ENCODE results near the gene PNPLA3. TPM values are rescaled to one million over a fixed set of nuclear protein-coding genes. Genes with fewer than 3 reads are reported as not detected.

The PNPLA3 gene
- total RNA-seq, 1 experiment from 2014 or later, result 19.8 TPM

DNA sequence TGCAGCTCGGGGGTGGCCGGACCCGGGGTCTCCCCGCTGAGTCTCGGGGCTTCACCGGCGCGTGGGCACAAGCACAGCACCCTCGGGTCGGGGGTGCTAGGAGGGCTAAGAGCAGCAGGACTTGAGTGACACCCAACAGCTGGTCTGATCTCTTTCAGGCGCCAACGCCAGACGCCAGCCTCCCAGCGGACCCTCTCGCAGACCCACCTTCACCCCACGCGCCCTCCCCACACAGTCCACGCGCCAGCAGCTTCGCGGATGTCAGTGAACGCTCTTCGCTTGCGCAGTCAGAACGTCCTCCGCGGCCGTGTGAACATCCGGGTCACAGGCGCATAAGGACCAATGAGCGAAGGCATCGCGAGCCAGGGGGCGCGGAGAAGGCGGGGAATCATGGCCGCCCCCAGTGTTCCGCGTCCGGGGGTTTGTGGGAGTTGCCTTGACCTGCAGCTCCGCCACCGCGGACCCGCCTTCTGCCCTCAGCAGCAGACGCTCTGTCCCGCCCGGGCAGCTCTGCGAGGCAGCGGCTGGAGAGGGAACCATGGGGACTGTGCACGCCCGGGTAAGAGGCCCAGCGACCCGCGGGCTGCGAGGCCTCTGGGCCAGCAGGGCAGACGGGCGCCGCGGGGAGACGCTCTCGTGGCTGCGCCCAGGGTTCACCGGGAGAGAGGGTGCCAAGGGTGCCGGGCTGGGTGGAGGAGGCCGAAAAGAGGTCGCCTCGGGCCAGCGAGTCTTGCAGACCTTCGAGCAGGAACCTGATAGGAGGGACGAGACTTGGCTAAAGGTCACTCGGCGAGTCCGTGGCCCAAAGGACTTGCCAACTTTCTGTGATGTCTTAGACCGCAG is 31.7 kb downstream of the PNPLA3 start, which contains the start of gene SAMM50:
SAMM50 (plus strand) TSS at position 403 of the 843 bp plus-strand sequence; CDS start at position 539, 136 bp downstream.
- no peaks in the 10 kb centered on the region for H3K27me3 Mint-ChIP-seq (ENCODE audit: low read depth)
- CTCF ChIA-PET, result interaction anchor here (1.0 to 2.0 kb wide), 5 partner anchors 9 to 672 kb away, joined by 3 to 15 read pairs (median 5); no protein-coding TSS in a partner anchor
- H3K36me3 Mint-ChIP-seq, result no peaks in the 10 kb centered on the region
- peak within 1 kb of the TSS; percentile 89 for H3K27ac Mint-ChIP-seq
- peak within 1 kb of the TSS; percentile 95 for H3K4me3 Mint-ChIP-seq
- POLR2A ChIA-PET, result interaction anchor here (0.9 kb wide), 1 partner anchor 31 kb away, joined by 3 read pairs; the partner anchor contains the start of gene PNPLA3
- DNase-seq (ENCODE audit: low spot score) (peak; percentile 91), ATAC-seq (peak; percentile 88)
- peaks cover 29% of the 10 kb centered on the region for H3K4me1 Mint-ChIP-seq
- H3K9me3 Mint-ChIP-seq, result no peaks in the 10 kb centered on the region
- TF ChIP-seq RELA (CRISPR knock-in tag; IDR thresholded peaks at IDR 0.05; ENCODE audit: borderline replicate concordance) (no peak), CBFB (CRISPR knock-in tag; IDR thresholded peaks at IDR 0.05; ENCODE audit: low read depth) (peak; percentile 90; the same call in 1 of the 2 replicates), SP1 (CRISPR knock-in tag; conservative IDR thresholded peaks at IDR 0.05) (peak; percentile 94), TEAD1 (CRISPR knock-in tag; IDR thresholded peaks at IDR 0.05) (peak; percentile 55), NFE2L1 (CRISPR knock-in tag; IDR thresholded peaks at IDR 0.05) (peak; percentile 83), ESRRA (CRISPR knock-in tag; IDR thresholded peaks at IDR 0.05; ENCODE audit: borderline replicate concordance) (no peak), ZNF138 (CRISPR knock-in tag; conservative IDR thresholded peaks at IDR 0.05) (peak; percentile 87), CREM (CRISPR knock-in tag; IDR thresholded peaks at IDR 0.05) (peak; percentile 67; the same call in 1 of the 2 replicates), FOXK1 (CRISPR knock-in tag; IDR thresholded peaks at IDR 0.05) (peak; percentile 96), TEAD4 (CRISPR knock-in tag; IDR thresholded peaks at IDR 0.05) (peak; percentile 56; the same call in 1 of the 2 replicates), MYBL2 (CRISPR knock-in tag; IDR thresholded peaks at IDR 0.05) (peak; percentile 65; the same call in 1 of the 2 replicates), FOXP1 (CRISPR knock-in tag; IDR thresholded peaks at IDR 0.05; ENCODE audit: borderline replicate concordance) (peak; percentile 85), ZBTB21 (CRISPR knock-in tag; IDR thresholded peaks at IDR 0.05; ENCODE audit: borderline replicate concordance) (peak; percentile 90), ARID4B (CRISPR knock-in tag; IDR thresholded peaks at IDR 0.05; ENCODE audit: borderline replicate concordance) (0 out of 2 replicates have a peak, but pooled peaks have one; percentile 79), NR2C2 (CRISPR knock-in tag; IDR thresholded peaks at IDR 0.05) (peak; percentile 80), ZNF263 (CRISPR knock-in tag; IDR thresholded peaks at IDR 0.05; ENCODE audit: low read depth) (no peak), GABPB1 (CRISPR knock-in tag; IDR thresholded peaks at IDR 0.05) (peak; percentile 58), ZNF425 (CRISPR knock-in tag; conservative IDR thresholded peaks at IDR 0.05) (no peak), GTF2I (CRISPR knock-in tag; conservative IDR thresholded peaks at IDR 0.05) (no peak), JAZF1 (CRISPR knock-in tag; IDR thresholded peaks at IDR 0.05) (no peak), NR3C1 (CRISPR knock-in tag; conservative IDR thresholded peaks at IDR 0.05; ENCODE audit: low read depth) (0 out of 2 replicates have a peak, but pooled peaks have one; percentile 78), SOX15 (CRISPR knock-in tag; IDR thresholded peaks at IDR 0.05) (no peak)
- TF ChIP-seq, protein P1, sequence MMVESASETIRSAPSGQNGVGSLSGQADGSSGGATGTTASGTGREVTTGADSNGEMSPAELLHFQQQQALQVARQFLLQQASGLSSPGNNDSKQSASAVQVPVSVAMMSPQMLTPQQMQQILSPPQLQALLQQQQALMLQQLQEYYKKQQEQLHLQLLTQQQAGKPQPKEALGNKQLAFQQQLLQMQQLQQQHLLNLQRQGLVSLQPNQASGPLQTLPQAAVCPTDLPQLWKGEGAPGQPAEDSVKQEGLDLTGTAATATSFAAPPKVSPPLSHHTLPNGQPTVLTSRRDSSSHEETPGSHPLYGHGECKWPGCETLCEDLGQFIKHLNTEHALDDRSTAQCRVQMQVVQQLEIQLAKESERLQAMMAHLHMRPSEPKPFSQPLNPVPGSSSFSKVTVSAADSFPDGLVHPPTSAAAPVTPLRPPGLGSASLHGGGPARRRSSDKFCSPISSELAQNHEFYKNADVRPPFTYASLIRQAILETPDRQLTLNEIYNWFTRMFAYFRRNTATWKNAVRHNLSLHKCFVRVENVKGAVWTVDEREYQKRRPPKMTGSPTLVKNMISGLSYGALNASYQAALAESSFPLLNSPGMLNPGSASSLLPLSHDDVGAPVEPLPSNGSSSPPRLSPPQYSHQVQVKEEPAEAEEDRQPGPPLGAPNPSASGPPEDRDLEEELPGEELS (CRISPR knock-in tag; IDR thresholded peaks at IDR 0.05), result no peak; the same call in none of the 2 replicates
- TF ChIP-seq, protein P2, sequence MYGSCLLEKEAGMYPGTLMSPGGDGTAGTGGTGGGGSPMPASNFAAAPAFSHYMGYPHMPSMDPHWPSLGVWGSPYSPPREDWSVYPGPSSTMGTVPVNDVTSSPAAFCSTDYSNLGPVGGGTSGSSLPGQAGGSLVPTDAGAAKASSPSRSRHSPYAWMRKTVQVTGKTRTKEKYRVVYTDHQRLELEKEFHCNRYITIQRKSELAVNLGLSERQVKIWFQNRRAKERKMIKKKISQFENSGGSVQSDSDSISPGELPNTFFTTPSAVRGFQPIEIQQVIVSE (CRISPR knock-in tag; IDR thresholded peaks at IDR 0.05; ENCODE audit: borderline replicate concordance), result no peak
- TF ChIP-seq, protein P3, sequence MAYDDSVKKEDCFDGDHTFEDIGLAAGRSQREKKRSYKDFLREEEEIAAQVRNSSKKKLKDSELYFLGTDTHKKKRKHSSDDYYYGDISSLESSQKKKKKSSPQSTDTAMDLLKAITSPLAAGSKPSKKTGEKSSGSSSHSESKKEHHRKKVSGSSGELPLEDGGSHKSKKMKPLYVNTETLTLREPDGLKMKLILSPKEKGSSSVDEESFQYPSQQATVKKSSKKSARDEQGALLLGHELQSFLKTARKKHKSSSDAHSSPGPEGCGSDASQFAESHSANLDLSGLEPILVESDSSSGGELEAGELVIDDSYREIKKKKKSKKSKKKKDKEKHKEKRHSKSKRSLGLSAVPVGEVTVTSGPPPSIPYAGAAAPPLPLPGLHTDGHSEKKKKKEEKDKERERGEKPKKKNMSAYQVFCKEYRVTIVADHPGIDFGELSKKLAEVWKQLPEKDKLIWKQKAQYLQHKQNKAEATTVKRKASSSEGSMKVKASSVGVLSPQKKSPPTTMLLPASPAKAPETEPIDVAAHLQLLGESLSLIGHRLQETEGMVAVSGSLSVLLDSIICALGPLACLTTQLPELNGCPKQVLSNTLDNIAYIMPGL (CRISPR knock-in tag; IDR thresholded peaks at IDR 0.05), result no peak; the same call in 1 of the 2 replicates
- TF ChIP-seq, protein P4, sequence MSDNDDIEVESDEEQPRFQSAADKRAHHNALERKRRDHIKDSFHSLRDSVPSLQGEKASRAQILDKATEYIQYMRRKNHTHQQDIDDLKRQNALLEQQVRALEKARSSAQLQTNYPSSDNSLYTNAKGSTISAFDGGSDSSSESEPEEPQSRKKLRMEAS (CRISPR knock-in tag; IDR thresholded peaks at IDR 0.05), result peak; percentile 93
